ENCODE results near the gene ZNF326. TPM values are rescaled to one million over a fixed set of nuclear protein-coding genes. Genes with fewer than 3 reads are reported as not detected.
"Not testable (repeated sequence)": the region's sequence is repeated elsewhere in the genome, so short reads cannot be mapped to it uniquely, and the experiment has no call there.

The ZNF326 gene
- total RNA-seq, 1 donor from 2014 or later, result 16.4 TPM

DNA sequence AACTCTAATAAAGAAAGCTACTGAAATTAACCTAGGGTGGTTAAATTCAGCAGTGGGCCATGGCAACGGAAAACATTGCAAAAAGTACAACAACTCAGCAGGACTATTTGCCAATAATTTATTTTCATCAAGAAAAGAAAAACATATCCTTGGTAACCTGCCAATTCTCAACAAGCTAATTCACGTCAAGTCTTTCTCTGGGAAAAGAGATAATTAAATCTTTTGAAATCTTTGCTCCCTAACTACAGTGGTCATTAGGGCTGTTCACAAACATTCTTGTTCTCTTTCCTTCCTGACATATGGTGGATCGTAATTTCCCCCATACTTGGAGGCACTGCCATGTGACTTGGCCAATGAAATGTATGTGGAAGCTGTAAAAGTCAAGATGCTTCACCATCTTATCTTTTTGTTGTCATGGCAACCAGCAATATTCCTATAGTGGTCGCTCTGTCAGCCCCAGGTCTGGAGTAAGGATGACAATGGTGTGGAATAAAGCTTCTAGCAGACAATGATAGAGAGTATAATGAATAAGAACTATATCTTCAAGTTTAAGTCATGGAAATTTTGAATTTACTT, 29.6 kb upstream of the ZNF326 start:
- no peak for DNase-seq (ENCODE audit: low spot score)

DNA sequence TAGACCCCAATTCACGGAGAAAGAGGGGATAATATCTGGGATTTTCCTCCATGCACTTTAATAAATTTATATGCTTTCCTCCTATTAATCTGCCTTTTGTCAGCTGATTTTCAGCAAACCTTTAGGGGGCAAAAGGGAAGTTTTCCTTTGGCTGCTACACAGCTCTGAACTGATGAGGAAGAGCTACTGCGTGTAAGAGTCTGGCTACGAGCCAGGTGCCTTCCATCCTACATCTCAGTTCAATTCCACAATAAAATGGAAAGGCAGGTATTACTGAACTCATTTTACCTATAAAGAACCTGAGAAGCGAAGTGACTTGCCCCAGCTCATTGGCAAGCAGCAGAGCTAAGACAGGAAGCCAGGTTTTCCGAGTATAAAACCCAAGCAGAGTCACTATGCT, 28.3 kb upstream of the ZNF326 start:
- DNase-seq (ENCODE audit: low spot score), result no peak

- no peak for DNase-seq (ENCODE audit: low spot score)
Measured at GRCh38 chr1:89971600-89971999, 23.3 kb upstream of the ZNF326 start.

DNA sequence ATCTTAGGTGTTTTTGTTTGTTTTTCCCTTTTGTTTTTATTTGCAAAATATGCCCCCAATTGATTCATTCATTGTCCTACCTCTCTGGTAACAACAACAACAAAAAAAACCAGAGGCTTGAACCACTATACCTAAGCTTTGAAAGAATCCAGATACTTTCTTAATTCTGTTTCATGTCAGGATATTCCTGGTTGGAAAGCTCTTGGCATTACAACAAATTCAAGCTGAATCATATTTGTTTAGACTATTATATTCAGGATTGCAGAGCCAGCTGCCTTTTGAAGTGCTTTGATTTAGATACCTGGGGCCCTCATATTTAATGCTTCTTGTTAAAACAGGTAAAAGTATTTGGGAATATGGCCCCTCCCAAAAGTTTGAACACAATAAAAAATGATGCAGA, 22.9 kb upstream of the ZNF326 start:
- DNase-seq (ENCODE audit: low spot score), result no peak

DNA sequence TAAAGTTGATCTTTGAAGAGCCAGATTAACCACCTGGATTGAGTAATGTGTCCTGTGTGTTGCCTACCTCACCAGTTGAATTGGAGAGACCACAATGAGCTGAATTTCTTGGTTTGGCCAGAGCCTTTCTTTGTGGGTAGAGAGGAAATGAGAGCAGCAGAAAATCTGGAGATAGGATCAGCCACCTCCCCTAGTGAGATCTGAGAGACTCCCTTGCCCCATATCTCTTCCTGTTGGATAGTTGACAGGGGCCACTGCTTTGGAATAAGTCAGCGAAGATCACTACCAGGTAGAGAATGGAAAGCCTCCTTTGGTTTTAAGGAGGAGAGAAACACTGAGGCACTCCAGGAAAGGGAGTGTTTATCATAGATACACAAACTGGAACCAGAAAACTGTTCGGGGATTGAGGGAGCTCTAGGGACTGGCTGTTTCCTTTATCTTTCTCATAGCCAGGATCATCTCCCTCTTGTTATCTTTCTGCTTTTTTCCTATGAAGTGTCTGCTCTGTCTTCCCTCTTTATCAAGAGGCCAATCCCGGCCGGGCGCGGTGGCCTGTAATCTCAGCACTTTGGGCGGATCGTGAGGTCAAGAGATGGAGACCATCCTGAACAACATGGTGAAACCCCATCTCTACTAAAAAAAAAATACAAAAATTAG, 21.3 kb upstream of the ZNF326 start:
- no peak for DNase-seq (ENCODE audit: low spot score)

- no peak for DNase-seq (ENCODE audit: low spot score)
Measured at GRCh38 chr1:89974256-89974655, 20.7 kb upstream of the ZNF326 start.

DNA sequence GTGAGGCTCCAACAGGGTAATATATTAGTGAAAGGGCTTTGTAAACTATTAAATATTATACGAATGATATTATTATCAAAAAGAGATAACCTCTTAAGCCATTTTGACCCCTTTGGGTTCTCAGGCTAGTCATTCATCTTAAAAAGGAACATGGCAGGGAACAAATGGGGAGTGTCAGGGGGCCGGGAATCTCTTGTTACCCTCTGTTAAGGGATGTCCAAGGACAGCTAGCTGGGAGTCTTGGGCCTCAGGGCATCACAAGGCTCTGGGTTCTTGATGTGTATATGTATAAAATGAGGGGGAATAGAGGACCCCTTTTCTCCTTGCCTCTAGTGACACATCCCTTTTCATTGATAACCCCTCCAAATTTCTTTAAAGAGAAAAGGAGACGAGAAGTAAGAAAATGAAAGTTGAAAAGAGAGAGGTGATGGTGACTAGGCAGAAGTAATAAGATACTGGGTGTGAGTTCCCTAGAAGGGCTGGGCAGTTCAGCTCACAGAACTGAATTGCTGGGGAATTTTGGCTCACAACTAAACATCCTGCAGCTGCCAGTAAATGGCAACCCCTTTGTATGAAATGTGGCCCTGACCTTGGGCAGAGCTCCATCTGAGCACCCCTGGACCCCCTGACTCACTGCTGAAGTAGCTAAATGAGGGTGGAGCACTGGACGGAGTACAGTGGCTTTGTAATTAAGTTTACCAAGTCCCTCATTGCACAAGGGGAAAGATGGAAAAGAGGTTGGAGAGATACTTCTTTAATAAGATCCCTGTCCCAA, 20.0 kb upstream of the ZNF326 start:
- DNase-seq (ENCODE audit: low spot score), result no peak

GRCh38 chr1:89975540-89976125, 19.3 kb upstream of the ZNF326 start:
- DNase-seq (ENCODE audit: low spot score), result no peak

GRCh38 chr1:89978755-89979154, 16.2 kb upstream of the ZNF326 start:
- no peak for DNase-seq (ENCODE audit: low spot score)

DNA sequence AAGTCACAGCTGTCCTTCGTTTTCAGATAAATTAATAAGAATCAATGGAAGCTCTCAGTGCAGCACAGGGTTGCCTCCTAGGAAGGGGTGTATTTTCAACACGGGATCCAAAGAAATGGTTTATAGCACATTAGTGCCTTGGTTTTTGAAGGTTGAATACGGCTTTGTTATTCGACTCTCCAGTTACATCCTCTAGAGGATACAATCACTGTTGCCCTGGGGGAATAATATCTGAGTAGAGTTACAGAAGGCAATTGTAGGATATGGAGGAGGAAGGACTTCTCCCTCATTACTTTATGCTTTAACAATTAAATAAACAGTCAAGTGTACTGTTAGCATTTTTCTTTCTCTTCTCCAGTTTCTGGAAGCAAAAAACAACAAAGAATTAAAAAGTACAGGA, 14.3 kb upstream of the ZNF326 start:
- DNase-seq (ENCODE audit: low spot score), result no peak

- not testable (repeated sequence) for DNase-seq (ENCODE audit: low spot score)
Measured at GRCh38 chr1:89982846-89983245, 12.1 kb upstream of the ZNF326 start.

- not testable (repeated sequence) for DNase-seq (ENCODE audit: low spot score)
Measured at GRCh38 chr1:89984564-89985116, 10.3 kb upstream of the ZNF326 start.

DNA sequence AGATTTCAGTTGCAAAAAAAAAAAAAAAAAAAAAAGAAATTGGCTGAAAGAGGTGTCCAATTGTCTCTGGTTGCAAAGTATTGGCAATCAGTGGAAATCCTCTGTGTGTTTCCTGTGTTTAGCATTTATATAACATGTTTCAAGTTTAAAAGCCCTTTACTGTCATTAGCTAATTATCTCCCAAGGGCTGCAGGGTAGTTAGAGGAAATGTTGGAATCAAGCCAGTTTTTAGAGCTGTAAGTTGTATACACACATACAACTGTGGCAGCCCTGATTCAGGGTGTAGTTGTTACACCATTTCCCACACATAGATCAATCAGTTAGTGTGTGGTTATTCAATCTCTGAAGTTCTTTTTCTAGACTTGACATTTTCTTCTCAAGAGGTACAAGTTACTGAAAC, 8.9 kb upstream of the ZNF326 start:
- DNase-seq (ENCODE audit: low spot score), result no peak

- peak; percentile 84 for DNase-seq (ENCODE audit: low spot score)
Measured at GRCh38 chr1:89987159-89987819, 7.6 kb upstream of the ZNF326 start.

GRCh38 chr1:89989099-89989498, 5.8 kb upstream of the ZNF326 start:
- no peak for DNase-seq (ENCODE audit: low spot score)

DNA sequence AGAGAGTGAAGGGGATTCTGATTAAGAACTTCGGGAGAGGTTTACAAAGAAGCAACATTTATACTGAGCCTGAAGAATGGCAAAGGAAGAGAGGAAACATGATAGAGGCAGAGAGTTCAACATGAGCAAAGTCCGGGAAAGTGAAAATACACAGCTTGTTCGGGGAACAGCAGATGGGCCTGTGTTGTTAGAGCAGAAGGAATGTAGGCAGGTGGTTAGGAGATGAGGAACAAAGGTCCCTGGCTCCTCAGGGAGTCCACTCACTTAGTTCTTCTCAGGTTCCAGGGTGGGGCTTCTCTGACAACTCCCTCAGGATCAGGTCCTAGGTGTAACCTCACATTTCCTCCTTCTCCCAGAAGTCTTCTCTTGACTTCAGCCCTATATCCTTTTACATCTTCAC, 5.1 kb upstream of the ZNF326 start:
- DNase-seq (ENCODE audit: low spot score), result no peak

DNA sequence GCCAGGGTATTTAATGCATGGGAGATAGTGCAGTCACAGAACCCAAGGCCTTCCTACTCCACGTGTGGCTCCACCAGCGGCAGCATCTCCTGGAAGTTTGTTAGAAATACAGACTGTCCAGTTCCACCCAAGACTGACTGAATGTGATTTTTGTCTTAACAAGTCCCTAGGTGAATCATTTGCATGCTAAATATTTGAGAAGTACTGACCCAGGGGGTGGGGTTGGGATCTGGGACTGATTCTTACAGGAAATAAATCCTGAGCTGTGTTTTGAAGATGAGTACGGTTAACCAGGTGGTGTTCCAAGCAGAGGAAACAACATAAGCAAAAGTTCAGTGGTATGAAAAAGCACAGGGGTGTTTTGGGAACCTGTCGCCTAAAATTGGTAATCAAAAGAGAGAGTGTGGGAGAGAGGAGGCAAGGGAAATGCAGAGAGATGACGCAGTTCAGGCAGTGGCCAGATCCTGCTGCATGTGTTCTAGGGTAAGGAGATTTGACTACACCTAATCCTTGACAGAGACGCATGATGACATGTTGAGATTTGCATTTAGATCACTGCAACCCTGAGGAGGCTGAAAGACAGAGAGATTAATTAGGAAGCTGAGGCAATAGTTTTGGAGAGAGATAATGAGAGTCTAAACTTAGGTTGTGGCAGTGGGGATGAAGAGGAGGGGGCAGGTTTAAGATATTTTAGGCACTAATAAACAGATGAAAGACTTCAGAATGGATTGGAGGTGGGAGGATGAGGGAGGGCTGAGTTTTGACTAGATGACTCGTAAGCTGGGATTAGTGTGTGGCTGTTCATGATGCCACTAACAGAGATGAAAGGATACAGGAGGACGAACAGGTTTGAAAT, 3.7 kb upstream of the ZNF326 start:
- no peak for DNase-seq (ENCODE audit: low spot score)

DNA sequence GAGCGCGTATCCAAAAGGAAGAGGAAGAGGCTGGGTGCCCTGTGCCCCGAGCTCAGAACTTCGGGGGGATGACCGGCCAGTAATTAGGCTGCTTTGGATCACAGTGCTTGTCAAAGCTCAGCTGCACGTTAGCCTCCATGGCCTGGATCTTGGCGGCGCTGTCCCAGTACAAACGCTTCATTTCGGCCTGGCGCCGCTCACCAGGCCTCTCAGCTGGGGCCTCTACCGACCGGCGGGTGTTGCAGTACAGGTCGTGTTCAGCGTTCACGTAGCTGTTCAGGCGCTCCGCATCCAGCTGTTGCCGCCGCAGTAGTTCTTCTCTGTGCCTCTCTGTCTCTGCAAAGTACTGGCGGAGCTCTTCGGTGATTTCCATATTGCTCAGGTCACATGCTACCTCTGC, 1.4 kb upstream of the ZNF326 start:
- DNase-seq (ENCODE audit: low spot score), result no peak

GRCh38 chr1:89994231-89994804, 592 bp upstream of the ZNF326 start:
- DNase-seq (ENCODE audit: low spot score), result no peak

Measured in umbilical cord (tissue), 2 donors.